ENCODE results near the gene CCDC172. TPM values are rescaled to one million over a fixed set of nuclear protein-coding genes. Genes with fewer than 3 reads are reported as not detected.

CCDC172 gene
- total and polyA plus RNA-seq, 2 experiments from 2014 or later, result 4.6 to 17.6 TPM

GRCh38 chr10:116418389-116418788, 94.1 kb downstream of the CCDC172 start:
- no peak overlapping the region for H3K27ac Mint-ChIP-seq
- no peaks in the 10 kb centered on the region for H3K9me3 Mint-ChIP-seq
- H3K27me3 ChIP-seq (ENCODE audit: insufficient read depth), result no peaks in the 10 kb centered on the region
- no peak overlapping the region for H2AFZ ChIP-seq
- no peaks in the 10 kb centered on the region for H3K36me3 Mint-ChIP-seq (ENCODE audit: low read depth)
- no peak overlapping the region for H3K4me3 Mint-ChIP-seq
- no peaks in the 10 kb centered on the region for H3F3A ChIP-seq (replicated peaks; ENCODE audit: low read depth)
- no peaks in the 10 kb centered on the region for H4K20me1 ChIP-seq (replicated peaks; ENCODE audit: insufficient read depth)
- DNase-seq (ENCODE audit: low spot score) (no peak), ATAC-seq (no peak)
- no peak overlapping the region for H3K4me2 ChIP-seq
- H3K27me3 Mint-ChIP-seq (ENCODE audit: insufficient read depth, low read depth, poor library complexity), result no peaks in the 10 kb centered on the region
- TF ChIP-seq CTCF (conservative IDR thresholded peaks at IDR 0.05; ENCODE audit: low read depth in 2 of 2), result no peak
- no peak for TF ChIP-seq JUNB (IDR thresholded peaks at IDR 0.05; ENCODE audit: unreplicated experiment)
- no peak for TF ChIP-seq ZNF114 (CRISPR knock-in tag; IDR thresholded peaks at IDR 0.05)
- no peak for TF ChIP-seq ZNF462 (CRISPR knock-in tag; IDR thresholded peaks at IDR 0.05)
- TF ChIP-seq POLR2AphosphoS5 (IDR thresholded peaks at IDR 0.05; ENCODE audit: low read depth), result no peak
- no peak for TF ChIP-seq STAT1 (IDR thresholded peaks at IDR 0.05; ENCODE audit: unreplicated experiment)
- TF ChIP-seq REST (IDR thresholded peaks at IDR 0.05; ENCODE audit: unreplicated experiment), result no peak
- no peak for TF ChIP-seq ZNF331 (CRISPR knock-in tag; IDR thresholded peaks at IDR 0.05; ENCODE audit: low read depth)
- TF ChIP-seq EZH2phosphoT487 (IDR thresholded peaks at IDR 0.05; ENCODE audit: unreplicated experiment), result no peak
- TF ChIP-seq CREB1 (CRISPR knock-in tag; IDR thresholded peaks at IDR 0.05; ENCODE audit: low read depth), result no peak
- no peak for TF ChIP-seq ETS1 (IDR thresholded peaks at IDR 0.05)
- TF ChIP-seq EZH2 (IDR thresholded peaks at IDR 0.05; ENCODE audit: low read depth, unreplicated experiment), result no peak
- no peaks in the 10 kb centered on the region for H3K79me2 ChIP-seq (replicated peaks; ENCODE audit: insufficient read depth)
- no peaks in the 10 kb centered on the region for H3K36me3 ChIP-seq (ENCODE audit: insufficient read depth)
- no peak overlapping the region for H3K27ac ChIP-seq (ENCODE audit: low read depth)
- H3K4me1 ChIP-seq (ENCODE audit: insufficient read depth), result no peaks in the 10 kb centered on the region
- no peak overlapping the region for H3K4me3 ChIP-seq
- H3K4me1 Mint-ChIP-seq, result no peaks in the 10 kb centered on the region
- no peaks in the 10 kb centered on the region for H3K9me2 ChIP-seq (ENCODE audit: insufficient read depth)

All from GM23338 (cell line).